Common myeloid progenitor, CD34-positive (primary cell): ENCODE measurements around the gene TMEM94.

Experiments
- CTCF ChIA-PET: fragments of 350-600 bp; sonication (Branson Sonifier 250); formaldehyde crosslinking; loops from one replicate; lab custom pipeline; 2021; ENCODE audit warnings: antibody characterized with exemption; lab: Charles Lee
- POLR2A ChIA-PET: fragments of 350-600 bp; sonication (Branson Sonifier 250); formaldehyde crosslinking; loops from one replicate; lab custom pipeline; 2021; ENCODE audit warnings: antibody characterized with exemption; lab: Charles Lee
- DNase-seq, 3 donors: peaks; one replicate each; pipeline versions ENCODE4 v3.0.0 to v3.0.0-alpha.2; 2013
- H3K27ac ChIP-seq, 2 experiments: 1 replicate in 1 of 2; 2 replicates in 1 of 2; pipeline ENCODE4 v1.7.0; 2013; ENCODE audit warnings: inconsistent platforms in 2 of 2, low read length in 2 of 2, mild to moderate bottlenecking in 2 of 2, low read depth in 1 of 2, moderate library complexity in 1 of 2; ENCODE audit not compliant: severe bottlenecking in 2 of 2, insufficient read depth in 1 of 2, poor library complexity in 1 of 2
- H3K27me3 ChIP-seq, 5 experiments: replicated peaks in 2 of 5; 1 replicate in 3 of 5; 2 replicates in 2 of 5; pipeline versions ENCODE4 v1.6.1 to v1.7.0; 2013; ENCODE audit warnings: low read length in 4 of 5, mild to moderate bottlenecking in 2 of 5, moderate library complexity in 2 of 5, inconsistent platforms in 1 of 5; ENCODE audit not compliant: insufficient read depth in 5 of 5, control insufficient read depth in 4 of 5
- H3K36me3 ChIP-seq, 4 experiments: 1 replicate in 2 of 4; 2 replicates in 2 of 4; pipeline versions ENCODE4 v1.6.1 to v1.7.0; 2013; ENCODE audit warnings: low read length in 3 of 4, control low read depth in 1 of 4, mild to moderate bottlenecking in 1 of 4; ENCODE audit not compliant: control insufficient read depth in 4 of 4, insufficient read depth in 4 of 4
- H3K4me1 ChIP-seq, 4 experiments: 1 replicate in 3 of 4; 2 replicates in 1 of 4; pipeline versions ENCODE4 v1.6.1 to v1.7.1; 2013; ENCODE audit warnings: low read length in 3 of 4, mild to moderate bottlenecking in 3 of 4, control low read depth in 1 of 4, inconsistent platforms in 1 of 4, moderate library complexity in 1 of 4; ENCODE audit not compliant: control insufficient read depth in 4 of 4, insufficient read depth in 4 of 4; ENCODE audit errors: control extremely low read depth in 1 of 4
- H3K4me3 ChIP-seq, 7 experiments: 1 replicate in 4 of 7; 2 replicates in 3 of 7; pipeline versions ENCODE4 v1.5.1 to v1.7.0; 2013; ENCODE audit warnings: mild to moderate bottlenecking in 7 of 7, low read length in 6 of 7, moderate library complexity in 6 of 7, inconsistent platforms in 2 of 7, low read depth in 2 of 7, control low read depth in 1 of 7; ENCODE audit not compliant: insufficient read depth in 4 of 7, control insufficient read depth in 1 of 7; ENCODE audit errors: extremely low read depth in 1 of 7
- H3K9me3 ChIP-seq, 5 experiments: 1 replicate in 4 of 5; 2 replicates in 1 of 5; pipeline versions ENCODE4 v1.6.1 to v1.7.1; 2013; ENCODE audit warnings: low read length in 4 of 5, mild to moderate bottlenecking in 2 of 5, inconsistent platforms in 1 of 5, low read depth in 1 of 5, moderate library complexity in 1 of 5; ENCODE audit not compliant: control insufficient read depth in 4 of 5, insufficient read depth in 2 of 5; ENCODE audit errors: control extremely low read depth in 1 of 5
- WGBS: methylation state at CpG from one replicate; pipeline ENCODE4 v1.1.5; 2013; ENCODE audit not compliant: insufficient coverage; 5-methylcytosine and 5-hydroxymethylcytosine counted together

TMEM94 gene

GRCh38 chr17:75514919-75515495 lies 58.6 kb downstream of the TMEM94 start:
- under 1% methylated on average over 39 of the region's 50 CpGs for WGBS
- peak overlapping the region; percentile 67 to 91 (median 80) for H3K4me3 ChIP-seq
- H3K36me3 ChIP-seq: peaks cover 0 to 6% (median 4%) of the 10 kb centered on the region in 4 experiments
- ChIA-PET POLR2A (interaction anchor here (0.9 kb wide), 1 partner anchor 10 kb away, joined by 3 read pairs; no protein-coding TSS in a partner anchor), CTCF (interaction anchor here (0.7 to 1.5 kb wide), 3 partner anchors 14 to 244 kb away, joined by 3 to 5 read pairs (median 3); partner anchors contain the start of gene MIF4GD)
- no peaks in the 10 kb centered on the region for H3K9me3 ChIP-seq
- H3K27me3 ChIP-seq: no peaks in the 10 kb centered on the region
- H3K4me1 ChIP-seq: peaks cover 17 to 40% (median 40%) of the 10 kb centered on the region in 4 experiments
- no peak overlapping the region for H3K27ac ChIP-seq
- DNase-seq: peak in 1 of 3 donors; percentile 27

- under 1% methylated on average over 46 of the region's 78 CpGs for WGBS
- H3K9me3 ChIP-seq: no peaks in the 10 kb centered on the region
- no peak within 1 kb of the TSS for H3K27ac ChIP-seq
- no peaks in the 10 kb centered on the region for H3K27me3 ChIP-seq
- ChIA-PET CTCF (interaction anchor here (0.8 to 4.1 kb wide), 19 partner anchors 8 to 255 kb away, joined by 3 to 18 read pairs (median 4); partner anchors contain the start of genes LLGL2 and TMEM94), POLR2A (interaction anchor here (0.8 to 1.5 kb wide), 4 partner anchors 10 to 190 kb away, joined by 3 to 8 read pairs (median 5); partner anchors contain the start of genes LLGL2 and MYO15B)
- peaks cover 0 to 10% (median 4%) of the 10 kb centered on the region in 4 experiments for H3K36me3 ChIP-seq
- peaks cover 17 to 40% (median 40%) of the 10 kb centered on the region in 4 experiments for H3K4me1 ChIP-seq
- peak within 1 kb of the TSS; percentile 67 to 91 (median 80) for H3K4me3 ChIP-seq
- peak; percentile 83 to 92 (median 91) for DNase-seq
Measured at GRCh38 chr17:75515496-75516254, 59.2 kb downstream of the TMEM94 start, which contains the start of gene CASKIN2. TSS of gene CASKIN2 (minus strand) at chr17:75515537. CDS start at chr17:75513804, 1,733 bp downstream.

GRCh38 chr17:75516255-75516618 lies 59.8 kb downstream of the TMEM94 start, which contains the start of gene TSEN54:
TSS of gene TSEN54 (plus strand) at chr17:75516528. CDS start at chr17:75516561, 33 bp downstream.
- WGBS: under 1% methylated on average over 44 of the region's 45 CpGs
- ChIA-PET CTCF (interaction anchor here (0.6 to 4.1 kb wide), 22 partner anchors 8 to 256 kb away, joined by 3 to 18 read pairs (median 3); partner anchors contain the start of genes GGA3, LLGL2, MRPS7 and TMEM94), POLR2A (interaction anchor here (0.6 to 1.5 kb wide), 6 partner anchors 9 to 564 kb away, joined by 3 to 8 read pairs (median 4); partner anchors contain the start of genes LLGL2 and MYO15B)
- peaks cover 17 to 40% (median 40%) of the 10 kb centered on the region in 4 experiments for H3K4me1 ChIP-seq
- peak; percentile 83 to 92 (median 92) for DNase-seq
- no peaks in the 10 kb centered on the region for H3K9me3 ChIP-seq
- no peak within 1 kb of the TSS for H3K27ac ChIP-seq
- H3K36me3 ChIP-seq: peaks cover 0 to 10% (median 6%) of the 10 kb centered on the region in 4 experiments
- H3K4me3 ChIP-seq: peak within 1 kb of the TSS; percentile 67 to 91 (median 80)
- H3K27me3 ChIP-seq: no peaks in the 10 kb centered on the region

- Histone ChIP-seq H3K4me3 (peak overlapping the region; percentile 67 to 91 (median 80)), H3K36me3 (peaks cover 0 to 15% (median 9%) of the 10 kb centered on the region in 4 experiments), H3K27ac (no peak overlapping the region), H3K4me1 (peaks cover 17 to 40% (median 40%) of the 10 kb centered on the region in 4 experiments), H3K9me3 (no peaks in the 10 kb centered on the region), H3K27me3 (no peaks in the 10 kb centered on the region)
- ChIA-PET POLR2A (interaction anchor here (0.6 to 1.6 kb wide), 8 partner anchors 9 to 563 kb away, joined by 3 to 9 read pairs (median 4); partner anchors contain the start of genes LLGL2 and MYO15B), CTCF (interaction anchor here (0.6 to 4.1 kb wide), 22 partner anchors 7 to 256 kb away, joined by 3 to 18 read pairs (median 3); partner anchors contain the start of genes GGA3, LLGL2, MRPS7 and TMEM94)
- peak; percentile 18 to 43 (median 36) for DNase-seq
- under 1% methylated on average over 47 of the region's 65 CpGs for WGBS
Measured at GRCh38 chr17:75516619-75517296, 60.3 kb downstream of the TMEM94 start.

- WGBS: 83% methylated on average over 5 of the region's 10 CpGs
- ChIA-PET POLR2A (interaction anchor here (0.6 to 1.6 kb wide), 3 partner anchors 8 to 63 kb away, joined by 3 to 9 read pairs (median 8); partner anchors contain the start of gene LLGL2), CTCF (interaction anchor here (0.8 to 4.1 kb wide), 11 partner anchors 8 to 248 kb away, joined by 3 to 18 read pairs (median 6); partner anchors contain the start of gene LLGL2)
- no peaks in the 10 kb centered on the region for H3K27me3 ChIP-seq
- H3K9me3 ChIP-seq: no peaks in the 10 kb centered on the region
- no peak overlapping the region for H3K27ac ChIP-seq
- peaks cover 17 to 40% (median 40%) of the 10 kb centered on the region in 4 experiments for H3K4me1 ChIP-seq
- peak overlapping the region; percentile 67 to 91 (median 80) for H3K4me3 ChIP-seq
- DNase-seq: peak in 1 of 3 donors; percentile 12
- peaks cover 0 to 21% (median 12%) of the 10 kb centered on the region in 4 experiments for H3K36me3 ChIP-seq
Measured at GRCh38 chr17:75517297-75517865, 60.9 kb downstream of the TMEM94 start.
